NCI-H1436 (cell line): Measurements from ENCODE around the gene MAST4.

Source experiments
- DNase-seq: peaks from one replicate; lab custom pipeline; 2025; lab: John Stamatoyannopoulos, UW

MAST4 gene

DNA sequence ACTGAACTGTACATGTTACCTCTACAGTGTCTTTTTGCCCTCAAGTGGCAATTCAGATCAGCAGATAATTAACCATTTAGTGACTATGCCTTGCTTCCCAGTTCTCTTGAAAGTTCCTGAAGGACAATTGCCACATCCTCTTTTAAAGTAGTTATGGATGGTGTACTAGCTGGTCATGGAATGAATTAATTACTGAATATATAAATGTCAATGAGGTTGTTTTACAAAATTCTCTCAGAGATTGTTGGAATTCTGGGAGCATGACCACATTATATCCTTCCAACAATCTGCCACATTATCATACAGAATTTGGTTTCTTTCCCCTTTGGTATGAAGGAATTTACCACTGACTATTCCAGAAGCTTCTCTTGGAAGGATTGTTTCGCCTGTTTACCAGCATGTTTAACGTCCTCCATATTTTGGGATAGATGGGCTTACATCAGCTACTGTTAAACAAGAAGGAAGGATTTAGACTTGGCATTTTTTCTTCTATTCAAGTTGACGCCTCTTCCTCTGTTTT lies 424.0 kb downstream of the MAST4 start:
- no peak for DNase-seq

DNA sequence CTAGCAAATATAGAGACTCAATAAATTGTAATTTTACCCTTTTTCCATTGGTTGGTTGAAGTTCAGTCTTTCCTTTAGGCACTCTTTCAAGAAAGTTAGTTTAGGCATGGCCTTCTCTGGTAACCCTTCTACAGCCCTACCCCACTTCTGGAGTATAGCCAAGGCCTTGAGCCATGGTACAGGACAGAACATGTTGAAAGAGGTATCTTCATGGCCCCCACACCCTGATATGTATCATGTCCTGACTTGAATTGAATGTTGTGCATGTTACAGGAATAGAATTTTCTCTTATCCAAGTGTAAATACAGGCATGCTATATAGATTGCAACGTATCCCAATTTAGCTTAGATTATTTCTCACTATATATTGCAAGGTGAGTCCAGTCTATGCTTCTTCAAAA lies 424.8 kb downstream of the MAST4 start:
- no peak for DNase-seq

DNA sequence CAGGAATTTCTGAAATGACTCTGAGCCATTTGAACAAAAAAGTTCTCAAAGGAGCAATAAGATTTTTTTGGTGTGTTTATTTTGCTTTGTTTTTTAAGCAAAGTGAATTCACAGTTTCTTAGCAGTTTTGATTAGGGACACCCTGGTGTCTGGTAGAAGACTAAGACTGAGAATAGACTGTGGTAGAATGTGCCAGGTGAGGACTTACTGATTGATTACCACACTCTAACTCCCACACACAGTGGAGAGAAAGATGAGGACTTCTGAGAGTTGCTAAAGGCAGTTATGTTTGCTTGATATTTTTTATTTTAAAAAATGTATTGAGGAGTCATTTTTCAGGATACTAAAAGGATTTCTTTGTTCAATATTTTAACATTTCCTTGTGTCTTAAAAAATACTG lies 425.3 kb downstream of the MAST4 start:
- no peak for DNase-seq

DNA sequence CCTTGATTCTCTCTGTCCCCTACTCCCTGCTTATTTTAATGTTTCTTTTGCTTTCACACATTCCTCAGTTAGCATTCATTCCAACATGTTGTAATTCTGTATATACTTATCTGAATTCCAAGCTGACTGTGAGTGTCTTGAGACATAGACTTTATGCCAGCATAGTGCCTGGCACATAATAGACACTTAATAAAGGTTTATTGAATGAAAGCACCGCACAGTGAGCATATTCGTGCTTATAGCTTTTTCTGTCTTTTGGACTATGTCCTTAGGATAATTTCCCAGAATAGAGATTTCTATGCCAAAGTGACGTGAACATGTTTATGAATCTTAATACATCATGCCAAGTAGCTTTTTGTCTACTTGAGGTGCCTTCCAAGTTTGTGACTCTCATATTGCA lies 425.8 kb downstream of the MAST4 start:
- no peak for DNase-seq

DNA sequence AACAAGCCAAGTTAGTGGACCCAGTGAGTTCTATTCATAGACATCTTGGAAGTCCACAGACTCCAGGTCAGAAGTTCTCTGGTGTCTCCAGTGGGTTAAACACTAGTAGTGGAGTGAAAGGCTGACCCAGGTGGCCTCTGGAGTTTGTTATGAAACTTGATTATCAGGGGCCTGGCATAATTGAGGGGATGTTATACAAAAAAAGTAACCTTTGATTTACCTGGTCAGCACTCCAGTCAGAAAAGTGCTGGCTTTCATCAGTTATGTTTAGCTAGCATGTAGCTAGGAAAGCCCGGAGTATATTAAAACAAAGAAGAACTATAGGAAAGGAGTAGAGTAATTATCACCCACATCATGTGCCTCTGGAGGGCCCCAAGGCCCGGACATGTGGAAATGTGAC lies 429.3 kb downstream of the MAST4 start:
- no peak for DNase-seq

DNA sequence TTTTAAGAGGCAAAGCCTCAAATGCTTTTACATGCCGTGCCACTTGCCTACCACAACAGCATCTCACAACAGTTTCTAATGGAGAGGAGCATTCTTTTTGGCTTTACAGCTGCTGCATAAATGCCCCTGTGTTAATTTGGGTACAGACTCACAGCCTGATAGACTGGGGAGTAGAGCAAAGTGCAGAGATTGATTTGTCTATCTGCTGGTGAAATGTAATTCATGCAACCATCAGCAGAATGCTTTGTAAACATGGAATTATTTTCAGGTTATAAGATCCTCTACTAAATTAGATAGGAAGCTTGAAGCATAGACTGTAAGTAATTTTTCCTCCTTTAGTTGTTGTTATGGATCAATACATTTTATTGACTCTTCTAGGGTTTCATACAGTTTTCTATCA lies 430.1 kb downstream of the MAST4 start:
- no peak for DNase-seq

DNA sequence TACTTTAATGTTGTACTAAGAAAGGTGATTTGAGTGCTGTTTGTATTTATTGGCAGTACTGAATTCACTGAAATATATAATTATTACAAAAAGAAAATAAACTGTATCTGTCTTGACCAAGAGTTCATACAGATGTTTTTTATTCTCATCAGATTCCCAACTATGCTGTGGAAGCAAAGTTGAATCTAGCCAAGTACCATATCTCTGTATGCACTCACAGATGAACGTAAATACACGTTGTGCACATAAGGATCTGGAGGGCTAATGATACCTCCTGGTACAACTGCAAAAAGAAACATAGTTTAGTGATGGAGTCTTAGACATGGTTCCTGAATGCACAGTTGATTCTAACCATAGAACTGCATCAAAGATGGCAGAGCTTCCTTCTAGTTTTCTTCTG lies 431.0 kb downstream of the MAST4 start:
- no peak for DNase-seq

DNA sequence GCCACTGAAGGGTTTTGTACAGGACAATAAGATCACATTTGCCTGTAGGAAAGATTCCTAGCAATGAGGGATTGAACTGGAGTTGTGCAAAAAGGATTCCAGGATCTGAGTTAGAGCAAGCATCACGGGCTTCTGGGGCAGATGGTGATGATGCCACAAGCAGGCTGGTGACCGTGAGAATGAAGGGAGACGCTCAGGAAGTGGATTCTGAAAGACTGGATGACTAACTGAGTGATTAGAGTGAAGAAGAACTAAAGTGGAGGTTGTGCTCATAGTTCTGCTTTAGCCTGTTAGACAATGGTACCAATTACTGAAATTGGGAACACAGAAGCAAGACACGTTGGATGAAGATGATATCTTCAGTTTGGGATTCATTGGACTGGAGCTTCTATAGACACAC lies 432.2 kb downstream of the MAST4 start:
- DNase-seq: no peak

DNA sequence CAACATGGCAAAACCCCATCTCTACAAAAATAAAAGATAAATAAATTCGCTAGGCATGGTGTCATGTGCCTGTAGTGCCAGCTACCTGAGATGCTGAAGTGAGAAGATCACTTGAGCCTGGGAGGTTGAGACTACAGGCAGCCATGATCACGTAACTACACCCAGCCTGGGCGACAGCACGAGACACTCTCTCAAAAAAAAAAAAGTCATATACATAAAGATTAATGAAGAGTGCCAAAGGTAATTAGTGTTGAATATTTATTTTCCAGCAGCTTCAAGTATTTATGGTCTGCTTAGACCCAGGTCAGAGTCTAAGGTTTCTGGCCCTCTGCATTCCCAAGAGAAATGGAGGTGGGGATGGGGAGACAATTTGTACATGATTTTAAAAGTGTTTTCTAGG lies 432.7 kb downstream of the MAST4 start:
- no peak for DNase-seq

DNA sequence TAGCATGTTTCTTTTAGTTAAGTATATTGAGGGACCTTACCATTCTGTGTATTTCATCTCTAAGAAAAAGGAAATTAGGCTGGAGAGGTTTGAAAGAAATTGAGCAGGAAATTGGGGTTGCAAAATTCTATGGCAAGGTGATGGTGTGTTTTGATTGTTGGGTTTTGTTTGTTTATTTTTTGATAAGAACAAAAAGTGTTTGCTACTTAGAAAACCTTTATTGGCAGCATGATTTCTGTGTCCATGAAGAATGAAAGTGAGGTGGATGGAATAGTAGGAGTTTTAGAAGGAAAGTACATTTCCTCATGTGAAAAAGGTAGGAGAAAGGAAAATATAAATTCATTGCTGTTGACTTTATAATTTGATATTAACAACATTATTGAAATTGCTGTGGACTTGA lies 433.3 kb downstream of the MAST4 start:
- DNase-seq: no peak

DNA sequence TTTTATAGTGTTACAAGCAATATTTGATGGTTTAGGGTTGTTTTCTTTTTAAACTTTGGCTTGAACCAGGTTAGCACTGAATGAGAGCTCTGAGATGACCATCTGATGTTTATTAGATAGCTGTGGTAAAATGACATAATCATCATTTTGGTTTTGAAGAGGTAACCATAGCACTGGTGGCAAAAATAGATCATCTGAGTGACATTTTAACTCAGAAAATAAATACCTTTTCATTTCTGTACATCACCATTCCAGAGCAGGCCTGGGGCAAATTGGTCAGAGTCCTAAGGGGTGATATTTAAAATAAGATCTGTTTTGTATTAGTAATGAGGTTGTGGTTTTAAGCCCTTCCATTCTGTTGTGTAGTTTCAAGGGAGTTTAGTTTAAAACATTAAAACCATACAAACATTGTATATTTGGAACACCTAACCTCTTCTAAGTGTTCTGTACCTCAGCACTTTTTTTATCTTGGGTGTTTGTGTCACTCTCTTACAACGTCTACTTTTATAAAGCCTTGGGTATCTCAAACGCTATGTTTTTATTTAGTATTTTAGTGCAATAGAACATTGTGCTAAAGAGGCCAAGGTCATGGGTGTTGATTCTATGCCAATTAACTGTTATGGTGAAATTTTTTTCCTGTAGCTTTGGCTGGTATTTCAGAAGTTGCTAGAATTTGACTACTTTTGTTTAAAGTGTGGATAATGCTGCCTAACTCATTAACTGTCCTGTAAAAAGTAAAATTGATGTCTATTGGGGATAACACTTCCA lies 434.3 kb downstream of the MAST4 start:
- DNase-seq: no peak

DNA sequence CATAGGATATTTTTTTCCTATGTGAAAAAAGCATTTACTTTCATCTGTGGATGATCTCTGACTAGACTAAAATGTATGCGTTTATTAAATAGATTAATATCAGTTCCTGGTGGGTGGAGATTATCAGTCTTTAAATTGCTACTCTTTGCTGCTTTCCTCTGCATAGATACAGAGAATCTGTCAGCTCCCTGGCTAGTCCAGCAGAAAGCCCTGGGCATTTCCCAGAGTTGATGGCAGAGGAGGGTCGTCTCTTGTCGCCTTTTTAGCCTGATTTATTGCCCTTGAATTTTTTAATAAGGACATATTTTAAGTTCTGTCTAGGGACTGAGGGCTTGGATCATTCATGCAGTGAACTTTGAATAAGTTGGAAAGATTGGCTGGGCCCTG lies 434.9 kb downstream of the MAST4 start:
- DNase-seq: no peak

DNA sequence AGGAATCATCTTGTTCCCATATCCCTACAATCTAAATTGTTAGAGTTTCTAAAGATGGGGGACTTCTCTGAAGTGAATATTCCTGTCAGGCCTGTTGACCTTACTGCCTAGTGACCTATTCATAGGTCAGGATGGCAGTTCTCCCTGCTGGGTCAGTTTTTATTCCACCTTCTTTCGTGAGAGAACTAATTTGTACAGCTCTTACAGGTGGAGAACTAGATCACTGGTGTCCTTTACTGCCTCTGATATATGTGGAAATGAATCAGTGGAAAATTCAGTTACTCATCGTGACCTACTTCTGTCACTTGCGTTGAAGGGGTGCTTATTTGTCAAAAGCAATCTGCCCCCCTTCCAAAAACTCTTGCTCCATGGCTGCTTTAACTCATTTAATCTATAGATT lies 435.5 kb downstream of the MAST4 start:
- DNase-seq: no peak

DNA sequence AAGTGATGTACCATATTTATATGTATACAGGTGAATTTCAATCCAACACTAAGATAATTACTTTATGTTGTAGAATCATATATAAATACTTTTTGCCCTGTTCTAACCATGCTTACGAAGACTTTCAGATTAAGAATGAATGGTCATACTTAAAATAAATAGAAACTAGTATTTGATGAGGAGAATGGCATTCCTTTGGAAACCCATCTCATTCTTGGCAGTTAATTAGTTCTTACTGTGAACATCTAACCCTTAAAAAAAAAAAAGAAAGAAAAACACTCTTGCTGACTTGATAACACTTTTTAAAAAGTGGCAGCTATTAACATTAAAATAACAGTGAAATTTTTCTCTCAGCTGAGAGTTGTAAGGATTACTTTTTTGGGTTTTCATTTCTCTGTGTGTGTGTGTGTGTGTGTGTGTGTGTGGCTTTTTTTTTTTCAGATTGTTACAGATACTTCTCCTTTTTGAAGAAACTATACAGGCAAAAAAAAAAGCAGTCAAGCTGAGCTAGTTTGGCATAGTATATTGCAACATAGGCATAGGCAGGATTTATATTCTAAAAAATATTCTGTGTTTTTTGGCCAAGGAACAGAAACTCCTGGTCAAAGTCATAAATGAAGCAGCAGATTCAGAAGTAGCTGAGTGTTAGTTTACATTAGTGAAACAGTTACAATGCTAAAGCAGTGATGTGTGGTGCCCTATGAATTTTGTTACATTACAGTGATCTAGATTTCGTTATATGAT lies 436.9 kb downstream of the MAST4 start:
- DNase-seq: no peak

DNA sequence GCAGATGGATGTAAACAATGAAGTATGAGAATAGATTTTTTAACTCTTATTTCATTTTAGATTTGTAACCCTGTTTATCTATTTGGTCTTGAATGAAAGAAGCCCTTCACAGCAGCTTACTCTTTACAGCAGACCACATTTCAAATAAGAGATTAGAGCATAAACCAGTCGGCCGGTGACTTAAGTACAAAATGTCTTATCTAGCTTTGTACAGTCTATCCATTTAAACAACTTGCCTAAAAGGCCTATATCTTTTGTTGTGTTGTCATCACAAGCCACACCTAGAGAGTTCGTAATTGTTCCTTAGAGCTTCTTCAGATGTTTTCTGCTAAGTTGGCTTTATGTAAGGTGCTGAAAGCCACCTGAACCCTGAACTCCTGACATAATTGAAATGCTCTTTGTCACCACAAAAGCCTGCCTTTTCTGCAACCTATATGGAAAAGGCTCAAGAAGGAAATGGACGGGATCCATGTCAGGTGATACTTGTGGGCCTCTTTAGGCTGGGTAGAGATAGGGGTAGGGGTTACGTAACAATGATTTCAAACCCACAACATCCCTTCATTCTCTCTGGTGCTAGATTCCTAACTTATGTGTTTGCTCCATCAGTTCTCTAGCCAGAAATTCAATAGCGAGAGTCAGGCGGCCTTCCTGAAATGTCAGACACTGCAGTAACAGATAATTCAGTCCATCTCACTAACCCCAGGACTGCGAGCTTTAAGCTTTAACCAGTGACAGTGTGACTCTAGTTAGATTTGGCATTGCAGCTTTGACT lies 437.9 kb downstream of the MAST4 start:
- DNase-seq: no peak

DNA sequence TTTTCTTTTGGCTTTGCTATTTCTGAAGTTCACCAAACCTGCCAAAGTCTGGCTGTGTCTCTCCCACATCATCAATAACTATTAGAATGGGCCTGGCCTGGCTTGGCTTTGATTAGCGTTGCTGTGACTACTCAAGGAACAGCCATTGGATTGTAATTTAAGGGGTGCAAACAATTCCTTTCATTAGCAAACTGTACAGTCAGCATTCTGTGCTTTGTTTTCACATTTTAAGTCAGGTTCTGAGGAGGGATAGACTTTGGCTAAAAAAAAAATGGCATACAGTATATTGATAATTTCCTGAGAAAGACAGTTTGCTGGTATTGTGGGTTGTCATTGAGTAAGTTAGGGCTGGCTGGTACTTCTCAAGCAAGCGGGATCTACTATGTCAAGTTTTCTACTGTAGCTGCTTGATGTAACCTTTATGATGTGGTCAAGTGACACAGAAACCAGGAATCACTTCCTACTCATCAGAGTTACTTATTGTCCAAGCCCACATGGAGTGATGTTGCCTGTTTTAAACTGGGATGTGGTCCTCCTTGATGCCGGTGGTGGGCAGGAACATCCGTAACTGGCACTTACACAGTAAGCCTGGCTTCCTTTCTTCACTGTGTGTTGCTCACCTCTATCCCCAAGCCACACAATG lies 439.0 kb downstream of the MAST4 start:
- DNase-seq: no peak

DNA sequence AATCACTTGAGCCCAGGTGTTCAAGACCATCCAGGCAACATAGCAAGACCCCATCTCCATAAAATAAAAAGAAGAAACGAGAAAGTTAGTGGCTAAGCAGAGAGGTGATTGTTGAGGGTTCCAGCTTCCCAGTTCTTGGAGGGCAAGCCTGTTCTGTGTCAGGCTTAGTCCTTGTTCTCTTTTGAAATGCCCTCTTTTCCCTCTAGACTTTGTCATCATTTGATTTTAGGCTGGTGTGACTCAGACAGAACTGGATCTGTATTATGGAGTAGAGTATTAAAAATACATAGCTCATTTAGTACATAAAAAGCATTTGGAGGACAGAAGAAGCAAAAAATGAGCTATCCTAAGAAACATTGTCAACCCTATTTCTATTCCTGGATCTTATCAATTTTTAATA lies 441.0 kb downstream of the MAST4 start:
- no peak for DNase-seq

DNA sequence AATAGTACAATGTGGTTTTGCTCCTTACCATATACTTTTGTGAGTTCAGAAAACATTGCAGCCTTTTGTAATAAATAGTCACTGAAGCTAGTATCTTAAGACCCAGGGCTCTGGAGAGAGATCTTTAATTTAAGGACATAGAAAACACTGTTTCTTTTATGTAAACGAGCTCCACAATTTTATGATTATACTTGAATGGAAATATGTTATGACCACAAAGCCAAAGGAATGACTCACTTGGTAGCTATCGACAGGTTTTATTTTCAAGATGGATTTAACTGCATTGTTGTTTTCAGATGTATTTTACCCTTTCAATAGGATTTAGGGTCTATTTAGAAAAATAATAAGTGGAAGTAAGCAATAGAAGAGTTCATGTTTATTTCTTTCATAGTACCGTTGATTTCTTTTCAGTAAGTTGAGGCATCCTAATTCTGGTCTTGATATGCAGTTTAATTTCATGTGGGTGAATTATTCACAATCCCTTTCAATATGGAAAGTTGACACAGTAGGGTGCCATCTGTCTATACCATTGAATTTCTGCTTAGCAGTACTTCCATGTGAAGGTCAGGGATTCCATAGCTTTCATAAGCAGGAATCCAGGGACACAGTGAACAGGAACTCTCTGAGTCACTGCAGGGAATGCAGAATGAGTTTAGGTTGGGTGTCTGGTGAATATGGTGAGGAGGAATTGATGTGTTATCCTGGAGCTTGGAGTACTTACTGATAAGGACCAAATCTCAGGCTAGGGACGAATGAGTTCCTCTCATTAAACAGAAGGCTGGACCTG lies 442.8 kb downstream of the MAST4 start:
- DNase-seq: no peak

DNA sequence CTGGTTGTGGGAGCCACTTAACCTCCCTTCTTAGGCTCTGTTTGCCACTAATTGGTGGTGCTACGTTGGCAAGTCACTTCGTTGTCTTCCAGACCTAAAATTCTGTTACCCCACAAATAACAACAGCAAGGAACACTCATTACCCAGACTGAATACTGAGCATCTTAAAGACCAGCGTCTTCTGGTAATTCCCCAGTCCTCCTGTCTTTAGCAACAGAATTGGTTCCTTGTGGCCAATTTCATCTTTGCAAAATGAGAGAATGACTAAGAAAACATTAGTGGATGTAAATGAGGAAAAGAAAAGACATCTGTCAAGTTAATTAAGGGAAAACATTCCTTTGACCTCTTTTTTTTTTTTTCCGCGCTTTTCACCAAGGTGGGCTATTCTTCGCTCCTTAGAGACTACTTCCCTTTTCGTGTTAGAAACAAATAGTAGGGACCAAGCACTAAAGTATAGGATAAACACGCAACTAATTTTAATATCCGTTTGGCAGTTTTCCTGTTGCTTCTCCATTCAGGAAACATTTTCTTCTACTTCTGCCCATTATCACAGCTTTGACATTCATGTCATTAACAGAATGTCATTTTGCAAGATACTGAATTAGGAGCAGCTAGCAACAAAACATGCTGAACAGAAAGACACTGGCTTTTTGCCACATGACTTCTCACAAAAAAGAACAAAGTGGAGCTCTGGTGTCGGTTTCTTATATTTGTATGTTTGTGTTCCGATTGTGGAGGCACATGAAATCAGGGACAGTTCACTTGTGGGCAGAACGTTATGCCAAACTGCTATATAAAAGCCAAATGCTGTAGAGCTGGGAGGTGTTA lies 446.2 kb downstream of the MAST4 start:
- DNase-seq: no peak

DNA sequence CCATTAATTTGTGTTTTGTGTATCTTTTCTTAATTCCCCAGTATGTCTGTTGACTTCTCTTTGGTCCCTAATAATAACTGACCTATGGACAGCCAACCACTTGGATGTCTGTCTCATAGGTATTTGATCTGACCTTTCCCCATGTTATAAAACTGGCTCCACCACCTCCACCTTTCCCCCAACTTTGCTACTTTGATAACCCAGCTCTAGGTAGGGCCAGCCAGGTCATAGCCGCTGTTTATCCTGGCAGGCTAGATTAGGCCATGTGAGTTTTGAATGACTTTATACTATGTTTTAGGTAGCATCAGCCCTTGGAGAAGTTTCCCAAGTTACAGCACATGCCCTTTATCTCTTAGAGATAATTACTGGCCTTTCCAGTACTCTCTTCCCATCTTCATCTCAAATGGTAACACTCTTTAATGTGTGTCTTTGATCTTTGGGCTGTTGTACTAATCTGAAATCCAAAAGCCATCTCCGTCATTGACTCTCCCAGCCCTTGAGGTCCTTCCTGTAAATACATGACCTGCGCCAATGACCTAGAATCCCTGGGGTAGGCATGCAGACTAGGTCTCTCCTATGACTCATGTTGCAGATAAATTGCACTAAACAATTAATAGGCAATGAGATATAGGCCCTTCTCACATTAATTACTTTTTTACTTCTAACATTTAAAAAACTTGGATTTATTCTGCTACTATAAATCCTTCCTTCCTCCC lies 447.8 kb downstream of the MAST4 start:
- no peak for DNase-seq
